IPS-18c (cell line): ENCODE data around the gene WDFY4.

Experiments used
- H3K4me3 ChIP-seq: 2 replicates; pipeline ENCODE4 v1.7.0; 2013; ENCODE audit warnings: low read depth, mild to moderate bottlenecking, low read length, moderate library complexity; ENCODE audit not compliant: insufficient read depth
- H3K9me3 ChIP-seq: one replicate; pipeline ENCODE4 v1.6.1; 2013; ENCODE audit warnings: mild to moderate bottlenecking, low read length, moderate library complexity; ENCODE audit not compliant: control insufficient read depth, insufficient read depth

Gene WDFY4

GRCh38 chr10:48834189-48834965 lies 149.7 kb downstream of the WDFY4 start:
- Histone ChIP-seq H3K9me3 (peaks cover 2% of the 10 kb centered on the region), H3K4me3 (no peak overlapping the region)

DNA sequence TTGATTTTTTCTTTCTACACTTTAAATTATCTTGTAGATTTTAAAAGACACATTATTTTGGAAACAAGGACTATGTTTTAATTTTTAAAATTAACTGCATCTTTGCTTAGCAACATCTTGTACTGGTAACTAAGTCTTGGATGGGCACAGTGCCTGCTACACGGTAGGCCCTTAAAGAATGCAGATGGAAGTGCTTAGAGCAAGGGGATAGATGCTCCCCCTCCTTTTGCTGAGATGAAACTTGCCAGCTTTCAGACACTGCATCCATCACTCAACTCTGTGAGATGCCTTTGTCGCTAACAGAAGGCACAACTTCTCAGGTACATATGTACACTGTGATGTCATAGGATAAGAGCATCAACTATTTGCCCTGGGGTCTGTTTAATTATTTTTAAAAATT lies 151.1 kb downstream of the WDFY4 start:
- H3K4me3 ChIP-seq = no peak overlapping the region
- peaks cover 2% of the 10 kb centered on the region for H3K9me3 ChIP-seq

DNA sequence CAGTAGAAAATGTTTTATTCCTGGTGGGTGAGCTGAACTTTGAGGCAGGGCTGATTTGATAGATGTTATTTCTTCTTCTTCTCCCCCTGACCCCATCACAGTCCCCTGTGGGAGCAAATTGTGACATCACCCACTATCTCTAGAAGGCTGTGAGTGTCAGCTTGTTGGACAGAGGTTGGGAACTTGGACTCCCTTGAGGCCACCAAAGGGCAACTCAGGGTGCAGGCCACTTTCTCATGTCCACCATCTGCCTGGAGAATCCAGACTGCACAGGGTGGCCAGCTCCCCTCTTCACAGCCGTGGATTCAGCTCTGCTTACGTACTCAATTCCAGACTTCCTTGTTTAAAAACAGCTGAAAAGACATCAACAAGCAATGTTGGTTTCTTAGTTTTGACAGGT lies 151.9 kb downstream of the WDFY4 start:
- Histone ChIP-seq H3K9me3 (peaks cover 2% of the 10 kb centered on the region), H3K4me3 (no peak overlapping the region)

GRCh38 chr10:48838834-48839233 lies 154.2 kb downstream of the WDFY4 start:
- H3K9me3 ChIP-seq = no peaks in the 10 kb centered on the region
- H3K4me3 ChIP-seq = no peak overlapping the region

GRCh38 chr10:48839809-48840679 lies 155.4 kb downstream of the WDFY4 start:
- no peaks in the 10 kb centered on the region for H3K9me3 ChIP-seq
- H3K4me3 ChIP-seq = no peak overlapping the region

DNA sequence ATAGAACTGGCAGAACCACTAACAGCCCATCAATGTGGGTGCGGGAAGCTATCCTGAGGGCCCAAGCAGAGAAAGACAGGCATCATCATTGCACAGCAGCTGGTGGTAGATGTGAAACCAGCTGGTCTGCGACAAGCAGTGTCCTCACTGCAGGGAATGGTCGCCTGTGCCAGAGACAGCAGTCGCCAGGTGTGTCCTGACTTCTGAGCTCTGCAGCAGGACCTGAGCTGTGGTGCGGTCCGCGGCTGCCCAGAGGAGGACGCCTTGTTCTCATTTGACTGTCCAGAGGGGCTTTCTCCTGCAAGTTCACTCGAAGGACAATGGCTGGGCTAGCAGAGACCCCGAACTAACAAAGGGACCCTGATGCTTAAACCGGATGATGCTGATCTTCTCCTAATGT lies 157.6 kb downstream of the WDFY4 start:
- no peaks in the 10 kb centered on the region for H3K9me3 ChIP-seq
- no peak overlapping the region for H3K4me3 ChIP-seq

DNA sequence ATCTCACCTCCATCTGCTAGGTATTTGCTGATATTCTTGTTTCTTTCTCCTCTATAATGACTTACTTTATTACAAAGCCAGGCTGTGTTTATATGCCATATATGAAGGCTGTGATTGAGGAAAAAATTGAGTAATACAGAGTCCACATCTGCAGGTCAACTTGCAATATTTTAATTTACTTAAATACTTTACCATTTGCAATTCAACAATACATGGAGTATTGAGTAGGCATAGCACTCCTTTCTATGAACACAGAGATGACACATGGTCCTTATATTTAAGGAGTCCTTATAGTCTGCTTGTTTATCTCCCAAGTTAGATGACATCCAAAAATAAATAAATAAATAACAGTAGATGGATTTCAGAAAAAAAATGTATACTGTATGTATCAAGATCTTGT lies 158.5 kb downstream of the WDFY4 start:
- H3K4me3 ChIP-seq = no peak overlapping the region
- H3K9me3 ChIP-seq = no peaks in the 10 kb centered on the region

DNA sequence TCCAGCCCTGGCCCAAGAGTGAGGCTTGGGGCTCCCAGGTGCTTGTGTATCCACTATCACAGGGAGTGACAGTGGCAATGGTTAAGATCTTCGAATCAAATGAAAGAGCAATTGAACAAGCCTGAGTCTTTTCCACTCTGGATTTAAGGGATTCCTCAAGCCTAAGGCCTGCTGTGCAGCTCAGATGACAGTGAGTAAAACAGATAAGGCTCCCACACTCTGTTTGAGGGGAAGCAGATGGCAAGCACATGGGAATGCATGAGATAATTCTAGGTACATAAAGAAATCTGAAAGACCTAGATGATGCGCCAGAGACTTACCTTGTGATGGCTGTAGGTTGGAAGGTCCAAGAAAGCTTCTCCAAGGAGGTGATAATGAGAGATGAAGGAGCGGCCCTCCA lies 159.9 kb downstream of the WDFY4 start:
- H3K9me3 ChIP-seq = no peaks in the 10 kb centered on the region
- no peak overlapping the region for H3K4me3 ChIP-seq

DNA sequence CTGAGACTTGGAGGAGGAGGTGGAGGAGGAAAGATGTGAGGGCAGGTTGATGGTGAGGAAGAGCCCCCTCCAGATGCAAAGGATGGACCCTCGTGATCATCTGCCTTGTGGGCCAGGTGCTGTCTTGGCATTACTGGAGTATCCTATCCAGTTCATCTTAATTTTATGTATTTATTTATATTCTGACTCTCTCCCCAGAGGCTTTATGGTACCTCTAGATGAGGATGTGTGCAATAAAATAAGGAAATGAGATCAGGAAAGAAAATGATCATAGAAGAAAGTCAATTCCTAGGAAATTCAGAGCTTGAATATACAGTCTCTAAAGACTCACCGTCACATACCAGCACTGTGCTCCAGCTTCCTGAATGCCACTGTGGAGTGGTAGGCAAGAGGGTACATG lies 160.8 kb downstream of the WDFY4 start:
- Histone ChIP-seq H3K9me3 (no peaks in the 10 kb centered on the region), H3K4me3 (no peak overlapping the region)

DNA sequence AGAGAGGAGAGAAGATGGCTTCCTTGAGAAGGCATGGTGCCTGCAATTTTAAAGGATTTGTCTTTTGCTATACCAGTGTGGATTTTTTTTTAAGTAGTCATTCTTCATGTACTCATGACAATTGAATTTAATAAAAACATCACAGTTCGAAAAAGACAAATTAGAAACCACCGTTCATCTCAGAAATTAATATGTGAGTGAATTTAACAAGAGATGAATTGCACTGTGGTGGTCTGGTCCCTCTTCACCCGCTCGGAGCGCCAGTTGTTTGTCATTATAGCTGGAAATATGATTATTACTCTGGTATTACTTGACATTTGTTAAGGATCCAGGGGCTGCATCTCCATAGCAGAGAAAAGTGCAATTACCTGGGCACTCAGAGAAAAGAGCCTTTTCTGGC lies 163.0 kb downstream of the WDFY4 start:
- Histone ChIP-seq H3K4me3 (no peak overlapping the region), H3K9me3 (peaks cover 2% of the 10 kb centered on the region)

DNA sequence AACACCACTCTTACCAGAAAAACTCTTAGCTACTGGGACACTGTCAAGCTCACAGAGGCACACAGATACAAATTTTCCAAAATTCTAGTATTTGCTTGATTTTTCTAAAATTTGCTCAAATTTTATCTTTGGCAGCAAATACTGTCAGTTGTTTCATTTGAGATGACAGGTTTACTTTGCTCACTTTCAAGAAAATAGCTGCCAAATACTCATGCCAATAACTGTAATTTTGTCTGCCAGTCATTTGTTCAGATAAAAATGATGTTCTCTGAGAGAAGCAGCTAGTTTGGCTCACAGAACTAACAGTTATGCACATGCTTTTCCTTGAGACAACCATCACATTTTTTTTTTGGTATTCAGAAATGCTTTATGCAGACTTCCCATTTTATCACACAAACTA lies 172.2 kb downstream of the WDFY4 start:
- Histone ChIP-seq H3K4me3 (no peak overlapping the region), H3K9me3 (no peaks in the 10 kb centered on the region)

GRCh38 chr10:48872234-48872633 lies 187.6 kb downstream of the WDFY4 start:
- H3K9me3 ChIP-seq = no peaks in the 10 kb centered on the region
- no peak overlapping the region for H3K4me3 ChIP-seq

DNA sequence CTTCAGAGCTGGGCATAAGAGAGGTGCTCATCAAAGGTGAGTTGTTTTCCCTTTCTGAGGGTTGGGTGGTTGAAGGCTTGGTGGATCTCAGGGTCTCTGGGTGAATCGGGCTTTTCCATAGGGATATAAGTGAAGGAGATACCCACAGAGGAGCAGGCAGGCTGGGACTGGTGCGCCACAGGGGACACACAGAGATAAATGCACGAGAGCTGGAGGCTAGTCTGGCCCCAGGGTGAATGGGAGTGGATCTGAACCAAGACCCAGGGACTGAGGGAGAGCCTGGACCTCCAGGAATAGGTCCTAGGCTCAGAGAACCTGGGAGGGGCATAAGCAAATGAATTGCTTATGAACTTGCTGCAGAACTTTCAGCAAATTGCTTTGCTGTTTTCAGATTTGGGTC lies 193.4 kb downstream of the WDFY4 start:
- H3K9me3 ChIP-seq = no peaks in the 10 kb centered on the region
- H3K4me3 ChIP-seq = no peak overlapping the region

- Histone ChIP-seq H3K9me3 (no peaks in the 10 kb centered on the region), H3K4me3 (no peak overlapping the region)
Observed at GRCh38 chr10:48879451-48879850, 194.8 kb downstream of the WDFY4 start.

- Histone ChIP-seq H3K9me3 (no peaks in the 10 kb centered on the region), H3K4me3 (no peak overlapping the region; the same call in 1 of the 2 replicates)
Observed at GRCh38 chr10:48880016-48880705, 195.5 kb downstream of the WDFY4 start.

DNA sequence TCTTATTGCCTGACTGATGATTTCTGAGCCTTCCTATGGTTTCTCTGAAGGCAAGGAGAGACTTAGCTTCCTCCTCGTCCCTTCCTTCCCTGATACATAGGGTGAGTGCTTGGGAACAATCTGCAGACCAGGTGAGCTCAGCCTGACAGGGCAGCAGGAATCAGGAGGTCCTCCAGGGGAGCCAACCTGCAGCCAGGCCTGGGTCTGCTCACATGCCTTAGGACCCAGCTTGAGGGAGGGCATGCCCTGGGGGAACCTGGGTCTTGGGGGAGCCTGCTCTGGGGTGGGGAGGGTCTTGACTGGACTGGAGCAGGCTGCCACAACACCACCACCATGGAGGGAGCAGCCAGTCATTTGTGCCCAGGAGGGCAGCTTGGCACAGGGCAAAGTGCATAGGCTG lies 197.3 kb downstream of the WDFY4 start:
- Histone ChIP-seq H3K4me3 (no peak overlapping the region), H3K9me3 (no peaks in the 10 kb centered on the region)

DNA sequence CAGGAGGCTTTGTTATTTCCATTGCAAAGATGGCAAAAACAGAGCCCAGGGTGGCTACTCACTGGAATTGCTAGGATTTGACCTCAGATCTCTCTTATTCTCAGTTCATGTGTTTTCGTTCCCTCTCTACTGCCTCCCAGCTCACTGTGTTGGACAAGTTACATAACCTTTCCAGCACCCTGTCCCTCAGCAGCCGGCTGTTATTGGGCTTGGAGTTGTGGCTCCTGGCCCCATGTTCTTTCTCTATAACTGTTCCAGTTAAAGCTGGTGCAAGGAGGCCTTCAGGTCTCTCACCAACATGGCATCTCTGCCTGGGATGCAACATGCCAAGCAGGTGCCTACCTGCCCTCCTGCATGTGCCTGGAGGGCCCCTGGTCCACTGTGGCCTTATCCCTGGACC lies 198.2 kb downstream of the WDFY4 start:
- Histone ChIP-seq H3K9me3 (no peaks in the 10 kb centered on the region), H3K4me3 (no peak overlapping the region)

- Histone ChIP-seq H3K9me3 (no peaks in the 10 kb centered on the region), H3K4me3 (no peak overlapping the region)
Observed at GRCh38 chr10:48883701-48884100, 199.0 kb downstream of the WDFY4 start.
